H9 (cell line): ENCODE measurements around the gene MUC5B. TPM values are rescaled to one million over a fixed set of nuclear protein-coding genes. Genes with fewer than 3 reads are reported as not detected.
"Not testable (repeated sequence)": the region's sequence is repeated elsewhere in the genome, so short reads cannot be mapped to it uniquely, and the experiment has no call there.

Source experiments
- DNase-seq: peaks from one replicate; pipeline ENCODE4 v3.0.0-alpha.2; 2017
- H2AFZ ChIP-seq: one replicate; pipeline ENCODE4 v1.6.1; 2013; ENCODE audit warnings: mild to moderate bottlenecking, low read length, control low read depth, moderate library complexity
- H2AK5ac ChIP-seq: 2 replicates; pipeline ENCODE4 v1.6.1; 2013; ENCODE audit warnings: low read length, control low read depth, mixed read lengths; ENCODE audit not compliant: insufficient read length
- H2BK120ac ChIP-seq: one replicate; pipeline ENCODE4 v1.6.1; 2013; ENCODE audit warnings: low read depth, mild to moderate bottlenecking, low read length, control low read depth, inconsistent platforms; ENCODE audit not compliant: poor library complexity, severe bottlenecking
- H2BK12ac ChIP-seq: 2 replicates; pipeline ENCODE4 v1.6.1; 2013; ENCODE audit warnings: low read length, control low read depth, mixed read lengths, low read depth; ENCODE audit not compliant: insufficient read length
- H2BK15ac ChIP-seq: 2 replicates; pipeline ENCODE4 v1.6.1; 2013; ENCODE audit warnings: low read depth, low read length, control low read depth
- H2BK20ac ChIP-seq: one replicate; pipeline ENCODE4 v1.6.1; 2013; ENCODE audit warnings: low read depth, mild to moderate bottlenecking, low read length, control low read depth, inconsistent platforms; ENCODE audit not compliant: poor library complexity, severe bottlenecking
- H2BK5ac ChIP-seq: 2 replicates; pipeline ENCODE4 v1.6.1; 2013; ENCODE audit warnings: low read length, control low read depth, mixed read lengths; ENCODE audit not compliant: insufficient read length
- H3K14ac ChIP-seq: 2 replicates; pipeline ENCODE4 v1.6.1; 2013; ENCODE audit warnings: low read length, control low read depth; ENCODE audit not compliant: insufficient read depth
- H3K18ac ChIP-seq: 2 replicates; pipeline ENCODE4 v1.6.1; 2013; ENCODE audit warnings: low read depth, mild to moderate bottlenecking, mixed read lengths, low read length, control low read depth; ENCODE audit not compliant: insufficient read length
- H3K23ac ChIP-seq: 2 replicates; pipeline ENCODE4 v1.6.1; 2013; ENCODE audit warnings: low read length, control low read depth, mixed read lengths, low read depth; ENCODE audit not compliant: insufficient read length
- H3K23me2 ChIP-seq: 2 replicates; pipeline ENCODE4 v1.6.1; 2013; ENCODE audit warnings: low read depth, mild to moderate bottlenecking, mixed read lengths, low read length, control low read depth; ENCODE audit not compliant: insufficient read length, poor library complexity, severe bottlenecking
- H3K27ac ChIP-seq: 2 replicates; pipeline ENCODE4 v1.5.1; 2013; ENCODE audit warnings: low read length, control low read depth, mixed read lengths, low read depth; ENCODE audit not compliant: insufficient read length
- H3K27me3 ChIP-seq: 2 replicates; pipeline ENCODE4 v1.6.1; 2013; ENCODE audit warnings: low read length, control low read depth, inconsistent platforms; ENCODE audit not compliant: insufficient read depth
- H3K4ac ChIP-seq: 2 replicates; pipeline ENCODE4 v1.6.1; 2013; ENCODE audit warnings: low read depth, mild to moderate bottlenecking, control low read depth, inconsistent platforms, low read length, moderate library complexity
- H3K4me1 ChIP-seq: 2 replicates; pipeline ENCODE4 v1.6.1; 2013; ENCODE audit warnings: low read length, control low read depth, inconsistent platforms; ENCODE audit not compliant: insufficient read depth
- H3K4me2 ChIP-seq: 2 replicates; pipeline ENCODE4 v1.6.1; 2013; ENCODE audit warnings: low read length, control low read depth, mixed read lengths; ENCODE audit not compliant: insufficient read length, insufficient read depth
- H3K56ac ChIP-seq: 2 replicates; pipeline ENCODE4 v1.6.1; 2013; ENCODE audit warnings: low read depth, mild to moderate bottlenecking, mixed read lengths, low read length, control low read depth; ENCODE audit not compliant: insufficient read length
- H3K79me1 ChIP-seq: 2 replicates; pipeline ENCODE4 v1.6.1; 2013; ENCODE audit warnings: low read depth, mild to moderate bottlenecking, moderate library complexity, low read length, control low read depth, inconsistent platforms; ENCODE audit not compliant: insufficient read depth, poor library complexity, severe bottlenecking
- H3K79me2 ChIP-seq: 2 replicates; pipeline ENCODE4 v1.6.1; 2013; ENCODE audit warnings: low read length, control low read depth, inconsistent platforms; ENCODE audit not compliant: insufficient read depth
- H3K9ac ChIP-seq: 2 replicates; pipeline ENCODE4 v1.6.1; 2013; ENCODE audit warnings: low read length, control low read depth, mixed read lengths; ENCODE audit not compliant: insufficient read length; ENCODE audit errors: extremely low read depth
- H3K9me3 ChIP-seq: one replicate; pipeline ENCODE4 v1.6.1; 2013; ENCODE audit warnings: low read depth, low read length, inconsistent platforms; ENCODE audit not compliant: control insufficient read depth
- H3T11ph ChIP-seq: one replicate; pipeline ENCODE4 v1.6.1; 2013; ENCODE audit warnings: mild to moderate bottlenecking, low read length, control low read depth, inconsistent platforms
- H4K20me1 ChIP-seq: one replicate; pipeline ENCODE4 v1.6.1; 2013; ENCODE audit not compliant: control insufficient read depth, insufficient read length, insufficient read depth
- H4K5ac ChIP-seq: 2 replicates; pipeline ENCODE4 v1.6.1; 2013; ENCODE audit warnings: low read depth, mild to moderate bottlenecking, mixed read lengths, low read length, control low read depth; ENCODE audit not compliant: insufficient read length
- H4K8ac ChIP-seq: replicated peaks from 2 replicates; pipeline ENCODE4 v1.6.1; 2013; ENCODE audit warnings: low read length, control low read depth, mixed read lengths, low read depth; ENCODE audit not compliant: insufficient read length
- H4K91ac ChIP-seq: 2 replicates; pipeline ENCODE4 v1.6.1; 2013; ENCODE audit warnings: low read depth, mild to moderate bottlenecking, moderate library complexity, mixed read lengths, low read length, control low read depth; ENCODE audit not compliant: insufficient read length
- H3K27ac Mint-ChIP-seq, 3 experiments: 2 replicates in 2 of 3; 3 replicates in 1 of 3; pipeline ENCODE4 v1.8.0; 2020 to 2021; ENCODE audit warnings: mixed read lengths in 3 of 3, mild to moderate bottlenecking in 1 of 3, moderate library complexity in 1 of 3
- H3K27me3 Mint-ChIP-seq: 2 replicates; pipeline ENCODE4 v1.8.0; 2021; ENCODE audit warnings: low read depth, mild to moderate bottlenecking, moderate library complexity, mixed read lengths
- H3K36me3 Mint-ChIP-seq, 3 experiments: 2 replicates in 2 of 3; 3 replicates in 1 of 3; pipeline ENCODE4 v1.8.0; 2020 to 2021; ENCODE audit warnings: low read depth in 3 of 3, mixed read lengths in 3 of 3; ENCODE audit not compliant: insufficient read depth in 1 of 3
- H3K4me1 Mint-ChIP-seq, 2 experiments: 2 replicates each; pipeline ENCODE4 v1.8.0; 2020; ENCODE audit warnings: mixed read lengths in 2 of 2
- H3K4me3 Mint-ChIP-seq, 2 experiments: 2 replicates in 1 of 2; 3 replicates in 1 of 2; pipeline ENCODE4 v1.8.0; 2020 to 2021; ENCODE audit warnings: mild to moderate bottlenecking in 2 of 2, mixed read lengths in 2 of 2, moderate library complexity in 1 of 2
- H3K9me3 Mint-ChIP-seq, 2 experiments: 2 replicates in 1 of 2; 3 replicates in 1 of 2; pipeline ENCODE4 v1.8.0; 2020; ENCODE audit warnings: mild to moderate bottlenecking in 2 of 2, mixed read lengths in 2 of 2, moderate library complexity in 1 of 2
- WGBS: extraction: QIAGEN DNeasy Blood & Tissue Kit; methylation state at CpG from one replicate; pipeline ENCODE4 v1.1.7; 2013; ENCODE audit warnings: missing lambda C conversion rate, low lambda C conversion rate, mixed read lengths; ENCODE audit not compliant: insufficient read length; ENCODE audit errors: extremely low coverage; 5-methylcytosine and 5-hydroxymethylcytosine counted together
- total RNA-seq: library from RNA; stranded (reverse); gene quantifications from 2 replicates; pipeline ENCODE4 v1.2.1, GENCODE V29; 2021

Gene MUC5B
- total RNA-seq, 1 experiment from 2014 or later: not detected

DNA sequence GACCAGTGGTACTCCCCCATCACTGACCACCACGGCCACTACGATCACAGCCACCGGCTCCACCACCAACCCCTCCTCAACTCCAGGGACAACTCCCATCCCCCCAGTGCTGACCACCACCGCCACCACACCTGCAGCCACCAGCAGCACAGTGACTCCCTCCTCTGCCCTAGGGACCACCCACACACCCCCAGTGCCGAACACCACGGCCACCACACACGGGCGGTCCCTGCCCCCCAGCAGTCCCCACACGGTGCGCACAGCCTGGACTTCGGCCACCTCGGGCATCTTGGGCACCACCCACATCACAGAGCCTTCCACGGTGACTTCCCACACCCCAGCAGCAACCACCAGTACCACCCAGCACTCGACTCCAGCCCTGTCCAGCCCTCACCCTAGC, 24.2 kb downstream of the MUC5B start:
- H3K4ac ChIP-seq, H3K9me3 ChIP-seq, H4K8ac ChIP-seq, H3K9ac ChIP-seq, H4K20me1 ChIP-seq, H3K4me1 ChIP-seq, H4K91ac ChIP-seq, DNase-seq, H3K4me2 ChIP-seq, H2BK20ac ChIP-seq, H3K56ac ChIP-seq, H3T11ph ChIP-seq, H3K27ac ChIP-seq, H3K27me3 ChIP-seq, H2AK5ac ChIP-seq, H3K23me2 ChIP-seq, H2BK5ac ChIP-seq, H3K14ac ChIP-seq, H4K5ac ChIP-seq, H3K18ac ChIP-seq, H2BK12ac ChIP-seq, H3K23ac ChIP-seq, H2AFZ ChIP-seq, H3K27ac Mint-ChIP-seq, H3K4me3 Mint-ChIP-seq, H2BK120ac ChIP-seq, H2BK15ac ChIP-seq, H3K79me2 ChIP-seq, H3K79me1 ChIP-seq, H3K4me1 Mint-ChIP-seq: not testable (repeated sequence)
- WGBS: no CpG with 5 or more reads among the region's 14 CpGs
- peaks cover 14% of the 10 kb centered on the region for H3K27me3 Mint-ChIP-seq
- peaks cover 13 to 28% (median 18%) of the 10 kb centered on the region in 3 experiments; a peak in 6 of 7 replicates for H3K36me3 Mint-ChIP-seq
- H3K9me3 Mint-ChIP-seq: peaks cover 64 to 70% of the 10 kb centered on the region in 2 experiments

DNA sequence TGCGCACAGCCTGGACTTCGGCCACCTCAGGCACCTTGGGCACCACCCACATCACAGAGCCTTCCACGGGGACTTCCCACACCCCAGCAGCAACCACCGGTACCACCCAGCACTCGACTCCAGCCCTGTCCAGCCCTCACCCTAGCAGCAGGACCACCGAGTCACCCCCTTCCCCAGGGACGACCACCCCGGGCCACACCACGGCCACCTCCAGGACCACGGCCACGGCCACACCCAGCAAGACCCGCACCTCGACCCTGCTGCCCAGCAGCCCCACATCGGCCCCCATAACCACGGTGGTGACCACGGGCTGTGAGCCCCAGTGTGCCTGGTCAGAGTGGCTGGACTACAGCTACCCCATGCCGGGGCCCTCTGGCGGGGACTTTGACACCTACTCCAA, 26.1 kb downstream of the MUC5B start:
- H3K4me1 Mint-ChIP-seq, H2BK15ac ChIP-seq, H3K79me1 ChIP-seq, H3K9ac ChIP-seq, H3K23ac ChIP-seq, H3K56ac ChIP-seq, H3K27ac Mint-ChIP-seq, H3K27me3 ChIP-seq, H3K9me3 ChIP-seq, H3K79me2 ChIP-seq, H2BK12ac ChIP-seq, H3K23me2 ChIP-seq, H4K8ac ChIP-seq, H3K27ac ChIP-seq, H4K20me1 ChIP-seq, H2AK5ac ChIP-seq, H2BK20ac ChIP-seq, H4K5ac ChIP-seq, DNase-seq, H2BK120ac ChIP-seq, H4K91ac ChIP-seq, H3T11ph ChIP-seq, H3K18ac ChIP-seq, H3K4me1 ChIP-seq, H3K4ac ChIP-seq, H3K4me2 ChIP-seq, H3K4me3 Mint-ChIP-seq, H3K14ac ChIP-seq, H2BK5ac ChIP-seq, H2AFZ ChIP-seq: not testable (repeated sequence)
- peaks cover 59 to 62% of the 10 kb centered on the region in 2 experiments for H3K9me3 Mint-ChIP-seq
- peaks cover 17% of the 10 kb centered on the region for H3K27me3 Mint-ChIP-seq
- no CpG with 5 or more reads among the region's 18 CpGs for WGBS
- H3K36me3 Mint-ChIP-seq: peaks cover 15 to 23% (median 17%) of the 10 kb centered on the region in 3 experiments; a peak in 6 of 7 replicates
